HepG2 (cell line): ENCODE data around the gene FARSB. TPM values are rescaled to one million over a fixed set of nuclear protein-coding genes. Genes with fewer than 3 reads are reported as not detected.

ENCODE experiments used
- CEBPB ChIP-seq: IDR thresholded peaks from 2 replicates; pipeline ENCODE4 v1.6.1; 2011; ENCODE audit warnings: low read depth, low read length, improper control_type of control experiment, borderline replicate concordance
- DNMT3B ChIP-seq: conservative IDR thresholded peaks from 2 replicates; pipeline ENCODE4 v1.6.1; 2016; ENCODE audit warnings: missing biosample characterization, control low read depth
- GABPA ChIP-seq, 2 experiments: IDR thresholded peaks; 2 replicates each; pipeline ENCODE4 v1.6.1; 2011 to 2016; ENCODE audit warnings: low read depth in 2 of 2, low read length in 1 of 2, missing biosample characterization in 1 of 2, missing genetic modification characterization in 1 of 2
- HNRNPH1 ChIP-seq: fragments of 200-400 bp; formaldehyde crosslinking; optimal IDR thresholded peaks from 2 replicates; pipeline ENCODE3; 2017; ENCODE audit warnings: mild to moderate bottlenecking, low read depth, low read length
- MLX ChIP-seq: IDR thresholded peaks from 2 replicates; pipeline ENCODE4 v1.6.1; 2016
- PAXIP1 ChIP-seq: sonication (generic); formaldehyde crosslinking; conservative IDR thresholded peaks from 2 replicates; pipeline ENCODE4 v1.4.0; 2020; ENCODE audit warnings: mild to moderate bottlenecking, missing genetic modification reagents, moderate library complexity
- POLR2G ChIP-seq: fragments of 200-400 bp; formaldehyde crosslinking; IDR thresholded peaks from 2 replicates; pipeline ENCODE4 v1.6.1; 2018; ENCODE audit warnings: mild to moderate bottlenecking, low read depth, low read length, moderate library complexity
- PTBP1 ChIP-seq: fragments of 200-400 bp; formaldehyde crosslinking; IDR thresholded peaks from 2 replicates; pipeline ENCODE4 v1.6.1; 2018; ENCODE audit warnings: low read length, low read depth; ENCODE audit not compliant: poor library complexity, severe bottlenecking
- SMAD3 ChIP-seq: sonication (generic); formaldehyde crosslinking; IDR thresholded peaks from 2 replicates; pipeline ENCODE4 v1.4.0; 2020; ENCODE audit warnings: missing genetic modification reagents
- STAT6 ChIP-seq: sonication (generic); formaldehyde crosslinking; IDR thresholded peaks from 2 replicates; pipeline ENCODE4 v1.4.0; 2020; ENCODE audit warnings: missing genetic modification reagents, mild to moderate bottlenecking, borderline replicate concordance
- TCF7 ChIP-seq: sonication (generic); IDR thresholded peaks from 2 replicates; pipeline ENCODE4 v1.6.1; 2016; ENCODE audit warnings: antibody characterized with exemption, low read depth
- TRIM24 ChIP-seq: sonication (generic); formaldehyde crosslinking; IDR thresholded peaks from 2 replicates; pipeline ENCODE4 v1.8.0; 2022; ENCODE audit warnings: mild to moderate bottlenecking, missing genetic modification reagents
- XRCC5 ChIP-seq: fragments of 200-400 bp; formaldehyde crosslinking; optimal IDR thresholded peaks from 2 replicates; pipeline ENCODE3; 2017; ENCODE audit warnings: mild to moderate bottlenecking, low read length
- YEATS4 ChIP-seq: sonication (generic); formaldehyde crosslinking; IDR thresholded peaks from 2 replicates; pipeline ENCODE4 v1.4.0; 2020; ENCODE audit warnings: missing genetic modification reagents, borderline replicate concordance
- ZNF20 ChIP-seq: sonication (generic); formaldehyde crosslinking; IDR thresholded peaks from 2 replicates; pipeline ENCODE4 v1.4.0; 2020; ENCODE audit warnings: mild to moderate bottlenecking, moderate library complexity, missing genetic modification reagents
- ZNF382 ChIP-seq: sonication (generic); formaldehyde crosslinking; IDR thresholded peaks from 2 replicates; pipeline ENCODE4 v1.5.0; 2020; ENCODE audit warnings: missing genetic modification reagents, mild to moderate bottlenecking, borderline replicate concordance
- ZNF510 ChIP-seq: sonication (generic); formaldehyde crosslinking; IDR thresholded peaks from 2 replicates; pipeline ENCODE4 v1.4.0; 2020; ENCODE audit warnings: low read depth, mild to moderate bottlenecking, missing genetic modification reagents
- ZNF672 ChIP-seq: sonication (generic); formaldehyde crosslinking; IDR thresholded peaks from 2 replicates; pipeline ENCODE4 v1.8.1; 2022; ENCODE audit warnings: missing genetic modification reagents
- ZNF773 ChIP-seq: sonication (generic); formaldehyde crosslinking; IDR thresholded peaks from 2 replicates; pipeline ENCODE4 v1.4.0; 2020; ENCODE audit warnings: missing genetic modification reagents, borderline replicate concordance
- ZSCAN20 ChIP-seq: sonication (generic); formaldehyde crosslinking; IDR thresholded peaks from 2 replicates; pipeline ENCODE4 v1.4.0; 2020; ENCODE audit warnings: missing genetic modification reagents, mild to moderate bottlenecking, borderline replicate concordance
- polyA plus RNA-seq, 8 experiments: library from polyadenylated mRNA; depleted of rRNA in 3 of 8; stranded (reverse) in 7 of 8; unstranded in 1 of 8; fragments of >200 nt; fragmentation: Illumina TruSeq in 4 of 8; extraction: Trizol in 4 of 8; gene quantifications; 2 replicates each; pipeline versions ENCODE4 v1.2.1 to v1.2.3, GENCODE V29; 2011 to 2016; ENCODE audit warnings: low read depth in 4 of 8, missing spikeins in 1 of 8, mixed read lengths in 1 of 8; ENCODE audit not compliant: insufficient read depth in 1 of 8
- total RNA-seq, 5 experiments: library from RNA; depleted of rRNA; stranded (reverse); fragments of >200 nt; fragmentation: Illumina TruSeq; extraction: Trizol; gene quantifications; 2 replicates each; pipeline ENCODE4 v1.2.3, GENCODE V29; 2016; ENCODE audit warnings: low read depth in 1 of 5

The FARSB gene
- total and polyA plus RNA-seq, 2 of the 13 experiments (the other 11 are each of a cell fraction or from before 2014, with no cell fraction given) = 23.3 to 45.9 TPM

GRCh38 chr2:222686086-222686750 lies 30.3 kb upstream of the FARSB start (continued):
- no peak for TF ChIP-seq STAT6
- no peak for TF ChIP-seq ZNF510 (CRISPR knock-in tag)
- TF ChIP-seq ZNF773 (CRISPR knock-in tag) = no peak
- TF ChIP-seq POLR2G = no peak
- TF ChIP-seq XRCC5 = no peak
- TF ChIP-seq TCF7 = no peak
- no peak for TF ChIP-seq PTBP1
- no peak for TF ChIP-seq GABPA (IDR thresholded peaks at IDR 0.05; ENCODE audit: low read depth, low read length)
- peak; percentile 40; the same call in 1 of the 2 replicates for TF ChIP-seq GABPA (CRISPR knock-in tag; IDR thresholded peaks at IDR 0.05; ENCODE audit: low read depth)
- TF ChIP-seq ZNF20 = no peak
- peak; percentile 89 for TF ChIP-seq MLX
- no peak for TF ChIP-seq ZNF672
- TF ChIP-seq ZSCAN20 (CRISPR knock-in tag) = no peak
- TF ChIP-seq CEBPB = no peak
- TF ChIP-seq SMAD3 (CRISPR knock-in tag) = no peak
- TF ChIP-seq HNRNPH1 = no peak
- no peak for TF ChIP-seq YEATS4 (CRISPR knock-in tag)
- no peak for TF ChIP-seq DNMT3B
- TF ChIP-seq TRIM24 (CRISPR knock-in tag) = 0 out of 2 replicates have a peak, but pooled peaks have one; percentile 25
- no peak for TF ChIP-seq ZNF382 (CRISPR knock-in tag)
- TF ChIP-seq PAXIP1 (CRISPR knock-in tag) = peak; percentile 62
